OCI-LY7 (cell line): ENCODE data around the gene SNAP25. TPM values are rescaled to one million over a fixed set of nuclear protein-coding genes. Genes with fewer than 3 reads are reported as not detected.
A peak's percentile ranks its signal among the peaks of the same experiment; 100 is the strongest.

Source experiments
- BruUV-seq: library from RNA; stranded (reverse); fragments of 400-500 nt; replicated peaks from 2 replicates; lab custom pipeline; 2021; lab: Mats Ljungman, UMichigan
- CTCF ChIA-PET: fragments of 300-600 bp; sonication (Branson Sonifier 250); formaldehyde crosslinking; loops from one replicate; lab custom pipeline; 2022; ENCODE audit warnings: antibody characterized with exemption; ENCODE audit not compliant: unreplicated experiment; lab: Charles Lee
- POLR2A ChIA-PET: fragments of 300-600 bp; sonication (Branson Sonifier 250); formaldehyde crosslinking; loops from one replicate; lab custom pipeline; 2022; ENCODE audit warnings: antibody characterized with exemption; lab: Charles Lee
- DNase-seq: peaks from one replicate; pipeline ENCODE4 v3.0.0-alpha.2; 2015; ENCODE audit warnings: low spot score
- H2AFZ ChIP-seq: fragments of 200-600 bp; sonication (generic), shearing (Covaris generic); 2 replicates; pipeline ENCODE4 v1.6.1; 2014; ENCODE audit warnings: mild to moderate bottlenecking, antibody characterized with exemption, low read length, moderate library complexity
- H3K27ac ChIP-seq: fragments of 200-600 bp; sonication (generic); 2 replicates; pipeline ENCODE4 v1.5.1; 2014; ENCODE audit warnings: mixed run types, low read depth, mild to moderate bottlenecking, moderate library complexity, low read length, inconsistent platforms; ENCODE audit not compliant: poor library complexity, severe bottlenecking
- H3K36me3 ChIP-seq: fragments of 200-600 bp; sonication (generic); 2 replicates; pipeline ENCODE4 v1.6.1; 2014; ENCODE audit warnings: mild to moderate bottlenecking, antibody characterized with exemption, low read length, moderate library complexity, mixed read lengths; ENCODE audit not compliant: insufficient read depth
- H3K4me1 ChIP-seq: fragments of 200-600 bp; sonication (generic); 2 replicates; pipeline ENCODE4 v1.5.1; 2014; ENCODE audit warnings: mild to moderate bottlenecking, low read length; ENCODE audit not compliant: insufficient read depth, poor library complexity, severe bottlenecking
- H3K4me2 ChIP-seq: fragments of 200-600 bp; sonication (generic); 2 replicates; pipeline ENCODE4 v1.6.1; 2014; ENCODE audit warnings: mild to moderate bottlenecking, low read length
- H3K4me3 ChIP-seq: fragments of 200-600 bp; sonication (generic); 2 replicates; pipeline ENCODE4 v1.5.1; 2014; ENCODE audit warnings: mild to moderate bottlenecking, low read depth, low read length; ENCODE audit not compliant: poor library complexity, severe bottlenecking
- H3K79me2 ChIP-seq: fragments of 200-600 bp; sonication (generic); 2 replicates; pipeline ENCODE4 v1.6.1; 2016; ENCODE audit warnings: low read depth, mild to moderate bottlenecking, low read length, moderate library complexity, mixed read lengths; ENCODE audit not compliant: insufficient read depth
- H3K9me2 ChIP-seq: fragments of 200-600 bp; sonication (generic); 2 replicates; pipeline ENCODE4 v1.6.1; 2016; ENCODE audit warnings: mild to moderate bottlenecking, low read length, mixed read lengths; ENCODE audit not compliant: insufficient read depth
- H3K9me3 ChIP-seq: fragments of 200-600 bp; sonication (generic); 2 replicates; pipeline ENCODE4 v1.6.1; 2014; ENCODE audit warnings: mild to moderate bottlenecking, mixed run types, low read length, mixed read lengths
- H4K20me1 ChIP-seq: fragments of 200-600 bp; sonication (generic); 2 replicates; pipeline ENCODE4 v1.6.1; 2014; ENCODE audit warnings: mild to moderate bottlenecking, antibody characterized with exemption, low read length, moderate library complexity, mixed read lengths; ENCODE audit not compliant: insufficient read depth
- EZH2phosphoT487 ChIP-seq: fragments of 200-600 bp; sonication (generic); IDR thresholded peaks from 2 replicates; pipeline ENCODE4 v1.6.1; 2018; ENCODE audit warnings: low read depth, borderline replicate concordance, mild to moderate bottlenecking, mixed run types, antibody characterized with exemption, low read length, moderate library complexity, mixed read lengths
- intact Hi-C: fragments of 100-400 bp; cut with micrococcal nuclease; formaldehyde crosslinking; loops from one replicate; pipeline ENCODE4 v1.10.0; 2022; ENCODE audit not compliant: unreplicated experiment
- total RNA-seq, 2 experiments: library from RNA; depleted of rRNA in 1 of 2; stranded (reverse); fragments of >200 nt in 1 of 2; shearing (Covaris generic) in 1 of 2; gene quantifications; 2 replicates each; pipeline ENCODE4 v1.2.3, GENCODE V29; 2014 to 2022
- TF ChIP-seq, protein P1 (sequence below): fragments of 200-600 bp; sonication (generic); conservative IDR thresholded peaks from 2 replicates; pipeline ENCODE4 v1.5.1; 2014; ENCODE audit warnings: mild to moderate bottlenecking, antibody characterized with exemption, low read length, moderate library complexity, mixed read lengths

SNAP25 gene
- total RNA-seq, 2 experiments from 2014 or later, result not detected

DNA sequence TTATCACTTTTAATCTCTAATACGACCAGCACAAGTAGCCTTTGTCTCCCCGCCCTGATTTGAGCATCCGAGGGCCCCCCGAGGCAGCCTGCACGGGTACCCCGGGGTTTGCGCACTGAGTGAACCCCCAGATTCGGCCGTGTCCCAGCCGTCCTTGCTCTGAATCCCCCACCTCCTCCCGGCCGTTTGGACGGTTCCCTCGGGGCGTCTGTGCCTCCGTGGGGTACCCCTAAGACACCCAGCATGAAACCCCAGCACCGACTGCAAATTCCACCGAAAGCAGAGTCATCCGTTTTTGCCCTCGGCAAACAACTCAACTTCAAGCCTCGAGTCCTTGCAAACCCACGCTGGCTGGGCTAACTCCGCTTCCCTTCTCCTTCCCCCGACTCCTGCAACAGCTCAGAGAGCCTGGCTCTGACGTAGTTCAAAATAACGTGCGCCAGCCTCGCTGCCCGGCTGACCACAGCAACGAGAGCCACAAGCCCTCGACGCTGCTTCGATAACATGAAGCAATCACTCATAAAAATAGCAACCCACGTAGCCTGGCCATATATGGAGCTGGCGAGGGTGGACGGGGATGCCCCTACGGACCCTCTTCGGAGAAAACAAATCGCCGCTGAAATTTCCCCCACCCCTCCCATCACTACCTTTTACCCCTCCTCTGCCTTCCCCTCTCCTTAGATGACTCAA, 764 bp upstream of the SNAP25 start:
- intact Hi-C loops, result no loop called here
- H3K4me1 ChIP-seq, result no peaks in the 10 kb centered on the region
- H3K9me2 ChIP-seq, result no peaks in the 10 kb centered on the region
- H2AFZ ChIP-seq, result no peak overlapping the region
- POLR2A ChIA-PET, result no interaction called here
- H3K27ac ChIP-seq, result no peak overlapping the region
- H4K20me1 ChIP-seq, result no peaks in the 10 kb centered on the region
- no peak for DNase-seq
- H3K4me3 ChIP-seq, result no peak overlapping the region
- TF ChIP-seq, protein P1, sequence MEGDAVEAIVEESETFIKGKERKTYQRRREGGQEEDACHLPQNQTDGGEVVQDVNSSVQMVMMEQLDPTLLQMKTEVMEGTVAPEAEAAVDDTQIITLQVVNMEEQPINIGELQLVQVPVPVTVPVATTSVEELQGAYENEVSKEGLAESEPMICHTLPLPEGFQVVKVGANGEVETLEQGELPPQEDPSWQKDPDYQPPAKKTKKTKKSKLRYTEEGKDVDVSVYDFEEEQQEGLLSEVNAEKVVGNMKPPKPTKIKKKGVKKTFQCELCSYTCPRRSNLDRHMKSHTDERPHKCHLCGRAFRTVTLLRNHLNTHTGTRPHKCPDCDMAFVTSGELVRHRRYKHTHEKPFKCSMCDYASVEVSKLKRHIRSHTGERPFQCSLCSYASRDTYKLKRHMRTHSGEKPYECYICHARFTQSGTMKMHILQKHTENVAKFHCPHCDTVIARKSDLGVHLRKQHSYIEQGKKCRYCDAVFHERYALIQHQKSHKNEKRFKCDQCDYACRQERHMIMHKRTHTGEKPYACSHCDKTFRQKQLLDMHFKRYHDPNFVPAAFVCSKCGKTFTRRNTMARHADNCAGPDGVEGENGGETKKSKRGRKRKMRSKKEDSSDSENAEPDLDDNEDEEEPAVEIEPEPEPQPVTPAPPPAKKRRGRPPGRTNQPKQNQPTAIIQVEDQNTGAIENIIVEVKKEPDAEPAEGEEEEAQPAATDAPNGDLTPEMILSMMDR, result no peak
- TF ChIP-seq EZH2phosphoT487, result no peak
- CTCF ChIA-PET, result no interaction called here
- BruUV-seq, result no TSS peak
- no peaks in the 10 kb centered on the region for H3K9me3 ChIP-seq
- no peaks in the 10 kb centered on the region for H3K79me2 ChIP-seq
- no peak overlapping the region for H3K4me2 ChIP-seq
- no peaks in the 10 kb centered on the region for H3K36me3 ChIP-seq

DNA sequence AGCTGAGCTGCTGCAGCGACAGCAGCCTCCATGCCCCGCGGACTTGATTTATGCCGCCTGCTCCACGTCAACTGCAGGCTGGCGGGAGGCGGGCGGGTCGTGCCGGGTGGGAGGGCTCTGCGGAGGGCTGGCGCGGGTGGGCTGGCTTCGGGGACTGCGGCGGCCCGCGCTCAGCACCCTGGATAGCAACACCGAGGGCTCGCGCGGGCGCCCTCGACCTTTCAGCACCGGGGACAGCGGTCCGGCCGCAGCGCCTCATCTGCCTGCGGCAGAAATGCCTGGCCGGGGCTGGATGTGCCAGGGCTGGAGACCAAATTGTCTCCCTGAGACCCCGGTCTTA, 792 bp downstream of the SNAP25 start:
- ChIA-PET CTCF (no interaction called here), POLR2A (no interaction called here)
- Histone ChIP-seq H3K9me2 (no peaks in the 10 kb centered on the region), H3K4me3 (no peak overlapping the region), H4K20me1 (no peaks in the 10 kb centered on the region), H3K4me2 (no peak overlapping the region), H3K4me1 (no peaks in the 10 kb centered on the region), H3K9me3 (no peaks in the 10 kb centered on the region), H2AFZ (no peak overlapping the region), H3K27ac (no peak overlapping the region), H3K36me3 (no peaks in the 10 kb centered on the region), H3K79me2 (no peaks in the 10 kb centered on the region)
- DNase-seq, result peak; percentile 35
- intact Hi-C loops, result no loop called here
- TF ChIP-seq EZH2phosphoT487, result no peak
- TF ChIP-seq, protein P1, result no peak
- no TSS peak for BruUV-seq

GRCh38 chr20:10219993-10220750, 1.5 kb downstream of the SNAP25 start:
- H3K4me3 ChIP-seq, result no peak overlapping the region
- no peak overlapping the region for H2AFZ ChIP-seq
- H3K36me3 ChIP-seq, result no peaks in the 10 kb centered on the region
- H3K4me1 ChIP-seq, result no peaks in the 10 kb centered on the region
- intact Hi-C loops, result loop anchor here (10.0 kb wide), 1 partner anchor 245 kb away; no protein-coding TSS in a partner anchor
- TF ChIP-seq, protein P1, result no peak
- no peak for TF ChIP-seq EZH2phosphoT487
- no peak for DNase-seq
- CTCF ChIA-PET, result no interaction called here
- H3K4me2 ChIP-seq, result no peak overlapping the region
- H3K9me2 ChIP-seq, result no peaks in the 10 kb centered on the region
- BruUV-seq, result no TSS peak
- H3K27ac ChIP-seq, result no peak overlapping the region
- H4K20me1 ChIP-seq, result no peaks in the 10 kb centered on the region
- H3K79me2 ChIP-seq, result no peaks in the 10 kb centered on the region
- POLR2A ChIA-PET, result no interaction called here
- H3K9me3 ChIP-seq, result no peaks in the 10 kb centered on the region
